ENCODE measurements around the gene TWNK.

GRCh38 chr10:101016814-101017213, 29.5 kb downstream of the TWNK start:
- TF ChIP-seq, protein P1, sequence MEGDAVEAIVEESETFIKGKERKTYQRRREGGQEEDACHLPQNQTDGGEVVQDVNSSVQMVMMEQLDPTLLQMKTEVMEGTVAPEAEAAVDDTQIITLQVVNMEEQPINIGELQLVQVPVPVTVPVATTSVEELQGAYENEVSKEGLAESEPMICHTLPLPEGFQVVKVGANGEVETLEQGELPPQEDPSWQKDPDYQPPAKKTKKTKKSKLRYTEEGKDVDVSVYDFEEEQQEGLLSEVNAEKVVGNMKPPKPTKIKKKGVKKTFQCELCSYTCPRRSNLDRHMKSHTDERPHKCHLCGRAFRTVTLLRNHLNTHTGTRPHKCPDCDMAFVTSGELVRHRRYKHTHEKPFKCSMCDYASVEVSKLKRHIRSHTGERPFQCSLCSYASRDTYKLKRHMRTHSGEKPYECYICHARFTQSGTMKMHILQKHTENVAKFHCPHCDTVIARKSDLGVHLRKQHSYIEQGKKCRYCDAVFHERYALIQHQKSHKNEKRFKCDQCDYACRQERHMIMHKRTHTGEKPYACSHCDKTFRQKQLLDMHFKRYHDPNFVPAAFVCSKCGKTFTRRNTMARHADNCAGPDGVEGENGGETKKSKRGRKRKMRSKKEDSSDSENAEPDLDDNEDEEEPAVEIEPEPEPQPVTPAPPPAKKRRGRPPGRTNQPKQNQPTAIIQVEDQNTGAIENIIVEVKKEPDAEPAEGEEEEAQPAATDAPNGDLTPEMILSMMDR (conservative IDR thresholded peaks at IDR 0.05): no peak
- no peak for TF ChIP-seq ZFX (IDR thresholded peaks at IDR 0.05)
